HG03159 (cell line): ENCODE measurements around the gene PPP1CB.
"Not testable (repeated sequence)": the region's sequence is repeated elsewhere in the genome, so short reads cannot be mapped to it uniquely, and the experiment has no call there.

ENCODE experiments used
- ATAC-seq: cut with Tn5 transposase; IDR thresholded peaks from one replicate; pipeline ENCODE4 v1.9.1; 2021; ENCODE audit warnings: mild to moderate bottlenecking, moderate library complexity; ENCODE audit not compliant: unreplicated experiment

The PPP1CB gene

DNA sequence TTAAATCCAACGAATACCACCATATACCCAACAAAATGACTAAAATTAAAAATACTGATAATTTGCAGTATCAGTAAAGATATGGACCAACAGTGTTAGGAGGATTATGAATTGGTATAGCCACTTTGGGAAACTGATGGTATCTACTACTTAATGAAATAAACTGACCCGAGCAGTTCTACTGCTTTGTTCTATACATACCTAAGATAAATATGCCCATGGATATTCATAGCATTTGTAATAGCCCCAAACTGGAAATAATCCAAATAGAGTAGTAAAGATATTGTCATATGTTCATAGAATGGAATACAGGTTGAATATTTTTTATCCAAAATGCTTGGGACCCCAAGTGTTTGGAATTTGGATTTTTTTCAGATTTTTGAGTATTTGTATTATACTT, 20.7 kb downstream of the PPP1CB start:
- ATAC-seq: no peak

DNA sequence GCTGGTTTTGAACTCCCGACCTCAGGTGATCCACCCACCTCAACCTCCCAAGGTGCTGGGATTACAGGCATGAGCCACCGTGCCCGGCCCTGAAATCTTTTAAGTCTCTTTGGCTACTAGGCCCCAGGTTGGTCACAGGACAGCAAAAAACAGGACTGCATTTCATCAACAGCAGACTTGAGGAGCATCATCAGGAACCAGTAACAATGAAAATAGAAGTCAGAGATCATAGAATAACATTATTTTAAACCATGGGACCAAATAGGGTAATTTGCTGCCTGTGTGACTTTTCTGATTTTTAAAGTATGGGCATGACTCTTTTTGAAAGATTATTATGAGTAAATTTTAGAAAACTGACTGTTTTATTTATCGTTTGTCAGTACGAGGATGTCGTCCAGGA, 24.8 kb downstream of the PPP1CB start:
- ATAC-seq: no peak

DNA sequence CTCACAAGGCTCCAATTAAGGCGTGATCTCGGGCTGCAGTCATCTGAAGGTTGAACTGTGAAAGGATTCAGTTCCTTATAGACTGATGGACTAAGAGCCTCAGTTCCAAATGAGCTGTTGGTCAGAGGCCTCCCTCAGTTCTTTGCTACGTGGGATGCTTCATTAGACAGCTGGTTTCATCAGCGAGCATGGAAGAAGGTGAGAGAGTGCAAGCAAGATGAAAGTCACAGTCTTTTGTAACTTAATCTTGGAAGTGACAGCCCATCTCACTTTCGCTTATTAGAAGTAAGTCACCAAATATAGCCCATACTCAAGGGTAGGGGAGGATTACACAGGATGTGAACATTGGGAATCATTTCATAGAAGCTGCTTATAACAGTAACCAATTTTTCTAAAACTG, 26.8 kb downstream of the PPP1CB start:
- ATAC-seq: no peak

DNA sequence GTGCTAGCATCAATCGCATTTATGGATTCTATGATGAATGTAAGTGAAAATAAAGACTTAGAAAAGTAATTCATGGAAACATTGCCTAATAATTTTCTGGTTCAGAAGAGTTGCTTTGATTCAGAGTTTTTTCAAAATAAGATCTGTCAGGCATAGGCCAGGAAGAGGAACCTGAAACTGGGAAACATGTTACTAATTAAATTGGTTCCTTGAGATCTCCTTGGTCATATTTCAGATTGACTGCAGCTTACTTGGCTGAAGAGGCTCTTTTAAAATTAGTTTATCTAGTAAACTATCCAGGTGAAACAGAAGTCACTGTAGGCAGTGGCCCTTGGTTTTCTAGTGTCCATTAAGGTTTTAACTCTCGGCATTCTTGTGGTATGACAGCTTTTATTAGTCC, 27.4 kb downstream of the PPP1CB start:
- no peak for ATAC-seq

DNA sequence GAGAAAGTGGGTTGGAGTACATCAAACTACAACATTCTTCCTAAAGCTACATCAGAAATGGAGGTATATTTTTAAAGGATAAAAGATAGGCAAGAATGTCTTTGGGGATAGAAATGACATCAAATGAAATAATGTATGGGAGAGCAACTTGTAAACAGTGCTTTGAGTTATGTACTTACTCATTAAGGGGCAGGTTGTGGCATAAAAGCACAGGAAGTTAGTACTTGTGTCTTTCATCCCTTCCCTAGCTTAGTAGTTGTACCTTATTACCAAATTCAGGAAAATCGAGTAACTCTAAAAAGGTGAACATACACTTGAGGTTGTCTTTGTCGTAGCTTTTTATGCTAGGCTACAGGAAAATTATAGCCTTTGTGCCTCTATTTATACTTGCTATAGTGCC, 28.9 kb downstream of the PPP1CB start:
- no peak for ATAC-seq

DNA sequence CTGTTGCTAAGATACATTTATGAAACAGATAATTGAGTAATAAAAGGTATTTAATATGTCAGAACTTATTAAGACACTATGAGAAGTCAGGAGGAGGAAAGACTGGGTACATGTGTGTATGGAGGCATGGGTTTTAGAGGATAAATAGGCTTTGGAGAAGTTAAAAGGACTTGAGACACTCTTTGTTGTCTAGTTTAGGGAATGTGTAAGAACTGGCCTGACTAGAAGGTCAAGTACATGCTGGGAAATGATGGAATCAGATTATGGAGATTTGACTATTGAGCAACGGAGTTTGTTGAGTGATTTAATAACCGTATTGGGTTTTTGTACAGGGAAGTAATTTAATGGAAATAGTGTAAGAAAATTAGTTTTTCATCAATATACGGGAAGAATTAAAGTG, 30.8 kb downstream of the PPP1CB start:
- no peak for ATAC-seq

DNA sequence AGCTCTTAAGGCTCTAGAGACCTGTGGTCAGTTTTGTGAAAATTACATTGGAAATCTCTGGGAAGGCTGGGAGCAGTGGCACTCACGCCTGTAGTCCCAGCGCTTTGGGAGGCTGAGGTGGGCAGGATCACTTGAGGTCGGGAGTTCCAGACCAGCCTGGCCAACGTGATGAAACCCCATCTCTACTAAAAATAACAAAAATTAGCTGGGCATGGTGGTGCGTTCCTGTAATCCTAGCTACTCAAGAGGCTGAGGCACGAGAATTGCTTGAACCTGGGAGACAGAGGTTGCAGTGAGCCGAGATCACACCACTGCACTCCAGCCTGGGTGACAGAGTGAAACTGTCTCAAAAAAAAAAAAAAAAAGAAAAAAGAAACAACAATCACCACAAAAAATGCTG, 32.9 kb downstream of the PPP1CB start:
- ATAC-seq: not testable (repeated sequence)

DNA sequence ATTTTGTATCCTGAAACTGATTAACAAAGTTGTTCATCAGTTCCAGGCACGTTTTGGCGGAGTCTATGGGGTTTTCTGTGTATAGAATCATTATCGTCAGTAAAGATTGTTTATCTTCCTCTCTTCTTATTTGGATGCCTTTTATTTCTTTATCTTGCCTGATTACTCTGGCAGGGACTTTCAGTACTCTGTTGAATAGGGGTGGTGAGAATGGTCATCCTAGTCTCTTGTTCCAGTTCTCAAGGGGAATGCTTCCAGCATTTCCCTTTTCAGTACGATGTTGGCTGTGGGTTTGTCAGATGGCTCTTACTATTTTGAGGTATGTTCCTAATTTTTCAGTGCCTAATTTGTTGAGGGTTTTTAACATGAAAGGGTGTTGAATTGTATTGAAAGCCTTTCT, 45.0 kb downstream of the PPP1CB start:
- no peak for ATAC-seq

DNA sequence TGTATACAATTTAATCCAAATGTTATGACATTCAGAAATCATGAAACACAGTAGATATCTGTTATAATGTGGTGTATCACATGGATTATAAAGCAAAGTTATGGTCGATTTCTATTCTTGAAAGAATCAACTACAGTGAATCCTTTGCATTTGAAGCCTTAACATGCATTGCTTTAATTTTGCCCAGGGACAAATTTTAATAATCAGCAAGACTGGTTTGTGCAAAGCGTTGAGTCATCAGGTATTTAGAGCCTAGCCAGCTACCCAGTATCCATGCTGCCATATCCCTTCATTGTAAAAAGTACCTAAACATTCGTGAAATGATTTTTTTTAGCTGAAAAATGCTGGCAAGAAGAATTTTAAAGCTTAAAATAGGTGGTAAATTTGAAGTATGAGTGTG, 50.1 kb downstream of the PPP1CB start:
- ATAC-seq: no peak

DNA sequence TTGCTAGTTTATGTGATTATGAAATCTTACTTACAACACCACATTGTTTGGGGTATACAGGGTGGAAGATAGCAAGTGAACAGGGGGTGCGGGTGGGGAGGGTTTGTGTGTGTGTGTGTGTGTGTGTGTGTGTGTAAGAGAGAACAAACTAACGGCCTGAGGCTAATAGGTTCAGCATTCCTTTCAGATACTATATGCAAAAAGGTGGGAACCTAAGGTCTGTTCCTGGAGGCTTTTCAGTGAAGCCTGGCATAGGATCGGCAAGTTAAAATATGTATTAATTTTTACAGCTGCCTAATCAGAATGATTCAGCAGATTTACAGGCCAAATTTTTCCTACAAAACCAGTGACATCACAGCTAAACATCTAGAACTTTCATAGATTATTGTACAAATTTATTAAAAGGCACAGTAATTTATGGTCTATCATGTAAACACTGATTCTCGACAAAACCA, 51.4 kb downstream of the PPP1CB start:
- no peak for ATAC-seq

DNA sequence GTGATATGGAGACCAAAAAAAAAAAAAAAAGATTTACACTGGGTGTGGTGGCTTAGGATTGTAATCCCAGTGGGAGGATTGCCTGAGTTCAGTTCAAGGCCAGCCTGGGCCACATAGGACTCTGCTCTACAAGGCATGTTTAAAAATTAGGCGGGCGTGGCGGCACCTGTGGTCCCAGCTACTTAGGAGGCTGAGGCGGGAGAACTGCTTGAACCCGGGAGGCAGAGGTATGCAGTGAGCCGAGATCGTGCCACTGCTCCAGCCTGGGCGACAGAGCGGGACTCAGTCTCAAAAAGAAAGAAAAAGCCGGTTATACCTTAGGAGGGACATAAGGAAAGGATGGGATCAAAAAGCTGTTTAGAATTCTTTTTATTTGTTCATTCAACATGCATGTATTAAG, 58.3 kb downstream of the PPP1CB start:
- no peak for ATAC-seq

DNA sequence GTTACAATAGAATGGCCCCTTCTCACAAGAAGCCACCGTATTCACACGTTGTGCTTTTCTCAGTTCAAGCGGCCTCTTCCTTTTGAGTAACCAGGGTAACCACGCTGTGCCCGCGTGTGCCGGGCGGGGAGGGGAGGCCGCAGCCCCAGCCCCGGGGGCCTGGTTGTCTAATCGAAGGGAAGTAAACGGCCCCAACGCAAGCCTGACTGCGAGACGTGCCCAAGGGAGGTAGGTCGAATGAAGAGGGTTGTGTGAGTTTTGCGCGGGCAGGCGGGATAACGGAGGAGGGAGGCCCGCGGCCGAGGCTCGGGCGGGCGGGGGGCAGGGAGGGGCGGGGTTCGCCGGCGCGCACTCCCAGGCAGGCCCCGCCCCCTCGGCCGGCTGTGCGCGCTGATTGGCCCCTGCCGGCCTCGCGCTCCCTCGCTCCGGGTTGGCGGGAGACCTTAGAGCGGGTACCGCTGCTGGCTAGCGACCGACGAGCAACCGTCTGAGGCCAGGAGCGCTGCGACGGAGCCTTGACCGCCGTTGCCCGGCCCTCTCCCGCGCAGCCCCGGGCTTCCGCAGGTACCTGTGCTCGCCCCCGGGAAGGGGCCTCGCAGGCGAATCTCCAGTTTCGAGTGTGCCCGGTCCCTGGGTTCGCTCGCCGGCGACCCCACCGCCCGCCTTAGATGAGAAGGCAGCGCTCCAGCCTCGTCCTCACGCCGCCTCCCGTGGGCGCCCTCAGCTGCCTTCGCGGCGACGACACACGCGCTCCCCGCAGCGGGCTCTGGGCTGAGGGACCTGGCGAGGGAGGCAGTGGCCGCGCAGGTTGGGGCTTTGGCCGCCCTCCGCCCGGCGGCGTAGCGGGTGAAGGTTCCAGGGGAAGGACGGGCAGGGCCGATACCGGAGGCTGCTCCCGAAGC, 59.0 kb downstream of the PPP1CB start, which contains the start of gene SPDYA:
TSS of gene SPDYA (plus strand) at position 451 of the 902 bp plus-strand sequence. CDS start 5,181 bp downstream, outside the sequence.
- peak; percentile 83 for ATAC-seq

DNA sequence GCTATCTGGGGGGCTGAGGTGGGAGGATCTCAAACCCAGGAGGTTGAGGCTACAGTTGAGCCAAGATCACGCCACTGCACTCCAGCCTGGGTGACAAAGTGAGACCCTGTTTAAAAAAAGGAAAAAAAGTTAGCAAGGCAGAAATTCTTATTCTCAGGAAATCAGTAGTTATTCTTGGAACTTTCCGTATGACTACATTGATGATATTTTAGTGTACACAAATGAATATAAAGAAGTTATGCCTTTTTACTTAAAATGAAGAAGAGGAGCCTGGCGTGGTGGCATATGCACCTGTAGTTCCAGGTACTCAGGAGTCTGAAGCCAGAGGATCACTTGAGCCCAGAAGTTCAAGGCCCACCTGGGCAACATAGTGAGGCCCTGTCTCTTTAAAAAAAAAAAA, 66.4 kb downstream of the PPP1CB start:
- ATAC-seq: no peak

DNA sequence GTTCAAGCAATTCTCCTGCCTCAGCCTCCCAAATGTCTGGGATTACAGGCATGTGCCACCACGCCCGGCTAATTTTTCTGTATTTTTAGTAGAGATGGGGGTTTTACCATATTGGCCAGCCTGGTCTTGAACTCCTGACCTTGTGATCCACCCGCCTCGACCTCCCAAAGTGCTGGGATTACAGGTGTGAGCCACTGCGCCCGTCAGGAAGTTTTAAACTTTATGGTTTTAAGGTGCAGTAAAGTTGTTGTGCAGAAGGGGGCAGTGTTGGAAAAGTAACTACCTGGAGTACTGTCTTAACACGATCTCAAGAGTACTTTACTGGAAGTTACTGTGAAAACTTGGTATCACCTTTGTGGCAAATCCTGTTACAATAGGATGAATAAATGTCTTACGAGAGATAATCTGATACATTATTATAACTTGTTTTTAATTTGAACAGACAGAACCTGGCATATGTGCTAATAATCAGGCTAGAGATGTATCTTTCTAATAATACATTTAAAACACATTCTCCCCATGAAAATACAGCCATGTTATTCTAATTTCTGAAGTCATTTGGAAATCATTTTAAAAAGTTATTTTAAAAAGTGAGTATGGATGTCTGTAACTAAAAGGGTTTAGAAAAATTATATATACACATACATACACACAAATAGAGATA, 69.8 kb downstream of the PPP1CB start:
- no peak for ATAC-seq

DNA sequence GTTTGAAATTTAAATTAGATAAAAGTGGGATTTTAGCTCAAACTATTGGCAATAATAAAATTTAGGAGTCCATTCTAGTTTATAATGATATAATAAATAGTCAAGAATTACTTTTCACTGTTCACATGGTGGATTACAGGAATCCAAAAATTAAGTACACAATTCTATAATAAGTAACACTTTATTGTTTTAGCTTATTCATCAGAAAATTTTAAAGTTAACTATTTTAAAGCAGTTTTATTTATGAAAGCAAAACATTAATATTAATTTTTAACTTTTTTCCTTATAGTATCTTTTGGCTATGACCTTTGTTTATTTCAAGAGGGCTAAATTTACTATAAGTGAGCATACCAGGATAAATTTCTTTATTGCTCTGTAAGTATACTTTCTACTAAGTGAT, 70.4 kb downstream of the PPP1CB start:
- ATAC-seq: no peak

DNA sequence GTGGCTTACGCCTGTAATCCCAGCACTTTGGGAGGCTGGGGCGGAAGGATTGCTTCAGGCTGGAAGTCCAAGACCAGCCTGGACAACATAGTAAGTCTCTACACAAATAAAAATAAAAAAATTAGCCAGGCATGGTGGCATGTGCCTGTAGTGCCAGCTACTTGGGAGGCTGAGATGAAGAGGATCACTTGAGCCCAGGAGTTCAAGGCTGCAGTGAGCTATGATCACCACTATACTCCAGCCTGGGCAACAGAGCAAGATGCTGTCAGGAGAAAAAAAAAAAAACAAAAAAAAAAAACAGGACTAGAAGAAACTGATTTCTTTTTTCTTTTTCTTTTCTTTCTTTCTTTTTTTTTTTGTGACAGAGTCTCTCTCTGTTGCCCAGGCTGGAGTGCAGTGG, 72.6 kb downstream of the PPP1CB start:
- no peak for ATAC-seq

DNA sequence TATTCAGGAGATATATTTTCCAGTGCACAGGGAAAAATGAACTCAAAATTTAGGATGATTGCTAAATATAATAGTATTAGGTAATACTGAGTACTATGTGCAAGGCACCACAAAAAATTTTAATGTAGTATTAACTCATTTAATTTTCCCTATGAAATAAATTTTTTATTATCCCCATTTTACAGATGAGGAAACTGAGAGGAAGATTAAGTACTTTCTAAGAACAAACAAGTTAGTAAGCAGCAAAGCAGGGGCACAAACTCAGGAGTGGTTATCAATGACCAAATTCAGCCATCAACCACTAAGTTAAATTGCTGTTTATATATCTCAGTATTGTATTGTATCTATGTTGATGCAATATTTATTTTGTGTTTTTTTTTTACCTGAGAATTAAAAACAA, 73.2 kb downstream of the PPP1CB start:
- no peak for ATAC-seq

DNA sequence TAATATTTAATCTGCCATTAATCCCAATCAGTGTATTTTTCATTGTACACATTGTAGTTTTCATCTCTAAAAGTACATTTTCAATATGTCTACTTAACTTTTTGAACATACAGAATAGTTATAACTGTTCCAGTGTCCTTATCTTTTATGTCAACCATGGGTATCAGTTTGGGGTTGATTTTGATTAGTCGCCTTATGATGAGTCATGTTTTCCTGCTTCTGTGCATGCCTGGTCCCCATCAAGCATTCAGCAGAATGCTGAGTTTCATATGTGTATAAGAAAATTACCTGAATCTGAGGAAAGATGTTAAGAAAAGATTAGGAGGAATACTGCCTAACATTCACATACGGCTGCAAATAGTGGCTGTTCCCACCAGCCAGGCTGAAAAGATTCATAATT, 76.8 kb downstream of the PPP1CB start:
- ATAC-seq: no peak

DNA sequence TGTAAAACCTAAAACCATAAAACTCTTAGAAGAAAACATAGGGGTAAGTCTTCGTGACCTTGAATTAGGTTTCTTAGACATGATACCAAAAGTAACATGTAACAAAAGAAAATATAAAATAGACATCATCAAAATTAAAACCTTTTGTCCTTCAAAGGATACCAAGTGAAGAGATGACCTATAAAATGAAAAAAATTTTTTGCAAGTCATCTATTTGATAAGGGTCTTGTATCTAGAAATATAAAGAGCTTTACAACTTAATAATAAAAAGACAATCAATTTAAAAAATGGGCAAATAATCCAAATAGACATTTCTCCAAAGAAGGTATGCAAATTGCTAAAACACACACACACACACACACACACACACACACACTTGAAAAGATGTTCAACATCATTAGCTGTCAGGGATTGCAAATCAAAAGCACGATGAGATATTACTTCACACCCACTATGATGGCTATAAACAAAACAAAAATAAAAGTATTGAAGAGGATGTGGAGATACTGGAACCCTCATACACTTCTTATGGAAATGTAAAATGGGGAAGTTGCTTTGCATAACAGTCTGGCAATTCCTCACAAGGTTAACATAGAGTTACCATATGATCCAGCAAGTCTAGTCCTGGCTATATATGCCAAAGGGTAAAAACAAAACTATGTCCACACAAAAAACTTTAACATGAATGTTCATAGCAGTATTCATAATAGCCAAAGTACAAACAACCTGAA, 82.3 kb downstream of the PPP1CB start:
- no peak for ATAC-seq

DNA sequence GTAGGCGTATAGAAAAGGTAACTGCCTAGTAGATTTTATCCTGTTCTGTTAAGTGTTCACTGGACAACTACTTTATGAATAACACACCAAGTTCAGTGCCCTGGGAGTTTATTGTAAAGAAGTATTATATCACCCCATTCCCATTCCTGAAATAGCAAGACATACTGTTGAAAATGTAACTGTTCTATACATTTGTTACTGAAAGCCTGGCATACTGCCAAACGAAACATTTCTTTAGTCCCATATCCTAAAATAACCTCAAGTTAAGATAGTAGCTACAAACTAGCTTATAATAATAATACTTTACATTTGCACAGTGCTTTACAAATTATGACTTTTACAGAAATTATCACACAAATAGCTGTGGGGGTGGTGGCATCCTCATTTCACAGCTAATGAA, 84.2 kb downstream of the PPP1CB start:
- ATAC-seq: no peak

DNA sequence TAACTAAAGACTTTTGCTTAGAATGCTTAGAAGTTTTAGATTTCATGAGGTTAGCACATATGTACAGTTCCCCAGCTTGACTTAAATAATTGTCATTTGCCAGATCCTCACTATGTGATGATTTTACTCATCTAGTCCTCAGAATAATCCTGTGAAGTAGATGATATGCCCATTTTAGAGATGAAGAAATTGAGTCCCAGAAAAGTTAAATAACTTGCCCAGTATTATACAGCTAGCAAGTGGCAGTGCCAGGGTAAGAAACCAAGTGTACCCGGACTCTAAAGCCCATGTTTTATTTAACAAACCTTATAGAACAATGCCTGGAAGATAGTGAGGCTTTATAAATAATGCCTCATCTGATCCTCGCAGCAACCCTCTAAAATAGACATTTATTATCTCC, 87.3 kb downstream of the PPP1CB start:
- no peak for ATAC-seq

DNA sequence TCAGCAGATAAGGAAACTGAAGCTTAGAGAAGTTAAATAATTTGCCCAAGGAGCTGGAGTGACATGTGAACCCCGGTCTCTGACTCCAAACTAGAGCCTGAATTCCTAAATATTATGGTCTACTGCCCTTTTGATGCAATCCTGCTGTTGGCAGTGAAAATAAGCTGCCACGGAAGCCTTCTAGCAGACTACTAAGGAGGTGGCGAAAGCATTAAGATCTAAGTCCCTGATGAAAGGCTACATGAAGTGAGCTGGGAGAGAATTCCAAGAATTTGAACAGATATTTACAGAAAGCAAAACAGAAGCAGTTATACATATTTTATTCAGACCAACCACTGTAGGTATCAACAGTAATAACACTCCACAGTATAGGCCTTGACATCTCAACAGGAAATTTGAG, 90.4 kb downstream of the PPP1CB start:
- no peak for ATAC-seq
